Dedifferentiated amniotic fluid mesenchymal stem cell (primary cell): ENCODE data around the gene REL.
"Not testable (repeated sequence)": the region's sequence is repeated elsewhere in the genome, so short reads cannot be mapped to it uniquely, and the experiment has no call there.

ENCODE experiments used
- DNase-seq: peaks from one replicate; pipeline ENCODE4 v3.0.0-alpha.2; 2016; ENCODE audit errors: extremely low spot score

The REL gene

GRCh38 chr2:60881047-60881932, at the start of gene REL:
REL (plus strand) TSS chr2:60881574; CDS start chr2:60881841, 267 bp downstream.
- DNase-seq, result peak; percentile 83

- DNase-seq, result no peak
Observed at GRCh38 chr2:60831921-60832320, 49.5 kb upstream of the REL start.

DNA sequence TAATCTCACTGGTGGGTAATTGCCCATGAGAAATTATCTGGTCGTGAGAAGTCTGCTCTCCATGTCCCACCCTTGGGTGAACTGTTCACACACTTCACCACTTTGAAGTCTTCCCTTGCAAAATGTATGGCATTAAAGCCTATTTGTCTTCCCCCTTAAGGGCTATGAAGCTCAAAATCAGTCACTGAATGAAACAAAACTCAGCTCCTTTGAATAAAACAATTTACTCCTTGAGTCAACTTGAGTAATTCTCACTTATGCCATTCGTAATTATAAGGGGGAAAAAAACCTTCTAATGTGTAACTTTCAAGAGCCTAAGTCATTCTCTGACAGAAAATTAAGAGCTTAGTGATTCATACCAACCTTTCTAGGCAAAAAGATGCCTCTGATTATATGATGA, 48.8 kb upstream of the REL start:
- no peak for DNase-seq

- DNase-seq, result no peak
Observed at GRCh38 chr2:60834270-60834717, 47.1 kb upstream of the REL start.

DNA sequence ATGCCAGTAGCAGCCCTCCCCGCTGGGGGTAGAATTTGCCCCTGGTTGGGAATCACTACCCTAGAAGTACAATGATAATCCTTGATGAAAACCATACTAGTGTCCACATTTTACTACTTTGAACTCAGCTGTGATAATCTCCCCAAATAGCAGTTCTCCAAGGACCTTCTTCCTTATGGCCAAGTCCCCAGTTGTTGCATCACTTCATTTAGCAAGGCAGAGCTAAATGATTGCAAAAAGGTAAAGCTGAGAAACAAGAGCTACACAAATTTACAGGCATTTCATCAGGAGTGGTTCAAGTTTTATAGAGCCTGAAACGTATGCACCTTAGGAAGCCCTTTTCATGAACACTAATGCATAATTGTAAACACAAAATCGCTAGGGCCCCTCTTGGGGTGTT, 44.9 kb upstream of the REL start:
- DNase-seq, result no peak

DNA sequence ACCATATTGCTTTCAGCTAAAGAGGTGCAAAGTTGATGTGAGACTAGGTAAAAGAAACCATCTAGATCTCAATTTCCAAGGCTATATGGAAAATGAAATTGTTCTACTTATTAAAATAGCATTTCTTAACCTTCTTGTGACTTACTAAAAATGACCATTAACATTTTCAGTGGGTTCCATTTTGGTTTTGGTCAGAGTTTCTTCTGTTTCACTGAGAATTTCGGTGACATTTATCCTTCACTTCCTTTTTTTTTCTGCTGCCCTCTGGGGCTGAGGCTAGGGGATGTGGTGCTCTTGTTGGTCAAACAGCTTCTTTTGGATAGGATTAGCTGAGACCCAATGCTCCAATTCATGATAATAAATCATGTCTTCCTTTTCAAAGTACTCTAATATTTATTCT, 44.3 kb upstream of the REL start:
- DNase-seq, result no peak

DNA sequence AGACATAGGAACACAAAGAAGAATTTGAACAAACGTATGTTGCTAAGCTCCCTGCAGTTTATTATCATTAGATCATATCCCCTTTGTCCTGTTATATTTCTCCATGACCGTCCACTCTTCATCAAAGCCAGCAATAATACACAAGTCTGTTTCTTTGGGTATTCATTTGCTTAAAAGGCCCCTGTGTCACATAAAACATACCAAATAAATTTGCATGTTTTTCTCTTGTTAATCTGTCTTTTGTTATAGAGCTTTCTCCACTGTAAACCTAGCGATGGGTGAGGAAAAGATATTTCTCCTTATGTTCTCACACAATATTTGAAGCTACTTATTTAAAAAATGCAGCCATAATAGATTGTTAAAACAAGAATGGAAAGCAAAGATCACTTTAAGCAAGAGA, 42.9 kb upstream of the REL start:
- no peak for DNase-seq

GRCh38 chr2:60839126-60839813, 42.1 kb upstream of the REL start:
- DNase-seq, result no peak

GRCh38 chr2:60840880-60841279, 40.5 kb upstream of the REL start:
- DNase-seq, result no peak

DNA sequence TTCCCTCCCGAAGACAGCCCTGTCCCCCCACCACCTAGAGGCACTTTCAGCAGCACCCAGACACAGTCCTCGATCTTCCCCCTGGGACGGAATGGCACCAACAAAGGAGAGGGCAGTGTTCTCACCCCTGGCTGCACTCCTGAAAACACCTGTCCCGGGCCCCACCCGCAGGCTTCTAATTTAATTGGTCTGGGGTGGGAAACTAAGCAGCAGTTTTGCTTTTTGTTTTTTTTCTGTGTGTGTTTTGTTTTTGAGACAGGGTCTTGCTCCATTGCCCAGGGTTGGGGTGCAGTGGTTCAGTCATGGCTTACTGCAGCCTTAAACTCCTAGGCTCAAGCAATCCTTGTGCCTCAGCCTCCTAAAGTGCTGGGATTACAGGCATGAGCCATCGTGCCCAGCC, 38.4 kb upstream of the REL start:
- DNase-seq, result no peak

DNA sequence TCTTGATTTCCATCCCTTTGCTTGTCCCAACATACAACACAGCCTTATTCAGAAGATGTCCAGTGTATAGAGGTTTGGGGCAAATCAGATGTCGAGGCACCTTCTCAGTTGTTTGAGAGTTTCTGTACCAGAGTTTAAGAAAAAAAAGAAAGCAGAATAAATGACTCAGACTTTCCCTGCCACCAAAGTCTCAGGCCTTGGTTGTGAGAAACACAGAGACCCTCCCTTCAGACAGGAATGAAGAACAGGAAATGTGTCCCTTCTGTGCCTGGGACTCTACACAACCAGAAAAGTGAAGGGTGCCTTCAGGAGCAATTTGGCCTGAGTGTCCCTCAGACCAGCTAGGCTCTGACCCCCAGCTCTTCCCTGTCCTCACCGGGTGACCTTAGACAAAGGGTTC, 37.3 kb upstream of the REL start:
- DNase-seq, result no peak

GRCh38 chr2:60847854-60848253, 33.5 kb upstream of the REL start:
- no peak for DNase-seq

DNA sequence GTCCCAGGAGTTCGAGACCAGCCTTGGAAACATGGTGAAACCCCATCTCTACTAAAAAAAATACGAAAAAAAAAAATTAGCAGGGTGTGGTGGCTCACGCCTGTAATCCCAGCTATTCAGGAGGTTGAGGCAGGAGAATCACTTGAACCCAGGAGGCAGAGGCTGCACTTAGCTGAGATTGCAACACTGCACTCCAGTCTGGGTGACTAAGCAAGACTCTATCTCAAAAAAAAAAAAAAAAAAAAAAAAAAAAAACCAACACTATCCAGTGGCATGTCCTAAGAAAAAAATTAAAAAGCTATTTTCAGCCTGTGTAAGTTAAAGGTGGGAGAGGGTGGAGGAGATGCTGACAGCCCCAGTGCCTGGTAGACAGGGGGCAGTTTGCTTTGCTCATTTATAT, 32.2 kb upstream of the REL start:
- DNase-seq, result no peak

- no peak for DNase-seq
Observed at GRCh38 chr2:60852282-60852860, 29.0 kb upstream of the REL start.

- no peak for DNase-seq
Observed at GRCh38 chr2:60853531-60853930, 27.8 kb upstream of the REL start.

DNA sequence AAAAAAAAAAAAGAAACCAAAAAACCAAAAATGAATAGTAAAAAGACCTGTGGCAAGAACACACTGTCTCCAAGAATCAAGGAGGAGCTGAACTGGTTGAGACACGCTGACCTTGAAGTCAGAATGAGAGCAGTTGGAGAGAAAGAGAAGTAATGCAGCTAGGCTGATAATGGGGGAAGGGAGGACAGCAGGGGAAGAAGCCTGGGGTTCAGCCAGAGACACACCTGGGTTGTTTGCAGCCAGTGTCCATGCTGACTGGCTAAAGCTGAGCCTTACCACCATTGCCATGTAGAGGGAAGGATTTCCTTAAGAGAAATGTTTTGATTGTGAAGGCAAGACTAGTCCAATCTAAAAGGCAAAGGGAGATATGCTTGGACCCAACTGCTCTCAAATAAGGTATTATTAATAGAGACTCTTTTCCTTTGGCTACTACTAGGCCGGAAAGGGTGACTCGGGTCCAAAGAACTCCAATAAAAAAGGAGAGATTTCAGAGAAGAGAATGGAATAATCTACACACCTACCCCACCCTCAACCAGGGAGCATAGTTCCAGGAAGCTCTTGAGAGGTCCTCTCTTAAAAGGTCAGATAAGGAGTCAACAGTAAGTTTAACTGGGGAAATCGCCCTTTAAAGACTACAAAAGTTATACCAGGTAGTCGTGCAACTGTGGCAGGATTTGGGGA, 25.2 kb upstream of the REL start:
- DNase-seq, result no peak

GRCh38 chr2:60857056-60857455, 24.3 kb upstream of the REL start:
- DNase-seq, result no peak

- no peak for DNase-seq
Observed at GRCh38 chr2:60858897-60859311, 22.5 kb upstream of the REL start.

DNA sequence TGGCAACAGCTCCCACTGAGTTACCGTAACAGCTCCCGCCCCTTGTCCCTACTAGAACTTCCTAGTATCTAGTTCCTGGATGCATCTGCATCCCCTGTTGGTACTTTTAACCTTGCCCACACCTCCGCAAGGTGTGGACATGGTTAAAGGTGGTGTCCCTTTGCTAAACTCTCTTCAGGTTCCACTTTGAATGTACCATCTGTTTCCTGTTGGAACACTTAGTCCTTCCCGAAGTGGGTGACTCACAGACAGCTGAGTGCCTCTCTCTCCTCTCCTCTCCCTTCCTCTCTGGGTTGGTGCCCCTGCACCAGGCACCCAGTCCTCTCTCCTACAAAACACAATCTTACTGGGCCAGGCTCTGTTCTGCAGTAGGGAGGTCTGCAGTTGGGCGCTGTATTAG, 19.6 kb upstream of the REL start:
- DNase-seq, result no peak

DNA sequence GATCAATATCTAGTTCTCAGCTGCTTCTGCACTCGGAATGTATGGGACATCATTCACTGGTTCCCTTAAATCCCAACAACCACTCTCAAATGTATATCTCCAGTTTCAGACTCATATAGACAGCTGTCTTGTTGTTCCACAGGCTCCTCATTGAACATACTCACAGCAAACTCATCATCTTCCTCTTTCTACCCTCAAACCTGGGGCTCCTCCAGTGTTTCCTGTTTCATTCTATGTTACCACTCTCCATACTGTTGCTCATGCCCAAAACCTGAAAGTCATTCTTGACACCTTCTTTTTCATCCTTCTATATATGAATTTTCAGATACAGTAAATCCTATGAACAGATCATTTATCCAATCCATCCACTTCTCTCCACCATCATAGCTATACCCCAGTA, 18.7 kb upstream of the REL start:
- DNase-seq, result no peak

DNA sequence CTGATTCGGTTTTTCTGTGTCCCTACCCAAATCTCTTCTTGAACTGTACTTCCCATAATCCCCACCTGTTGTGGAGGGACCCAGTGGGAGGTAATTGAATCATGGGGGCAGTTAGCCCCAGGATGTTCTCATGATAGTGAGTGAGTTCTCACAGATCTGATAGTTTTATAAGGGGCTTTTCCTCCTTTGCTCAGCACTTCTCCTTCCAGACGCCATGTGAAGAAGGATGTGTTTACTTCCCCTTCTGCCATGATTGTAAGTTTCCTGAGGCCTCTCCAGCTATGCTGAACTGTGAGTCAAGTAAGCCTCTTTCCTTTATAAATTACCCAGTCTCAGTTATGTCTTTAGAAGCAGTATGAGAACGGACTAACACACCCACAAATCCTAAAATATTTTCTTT, 16.0 kb upstream of the REL start:
- DNase-seq, result not testable (repeated sequence)

- no peak for DNase-seq
Observed at GRCh38 chr2:60867007-60867406, 14.4 kb upstream of the REL start.
